ENCODE data around the gene ADGRG6. TPM values are rescaled to one million over a fixed set of nuclear protein-coding genes. Genes with fewer than 3 reads are reported as not detected.

ADGRG6 gene
- total and polyA plus RNA-seq, 2 donors (not counting 3 experiments of a cell fraction or from before 2014, with no cell fraction given), result 99.3 to 166 TPM

DNA sequence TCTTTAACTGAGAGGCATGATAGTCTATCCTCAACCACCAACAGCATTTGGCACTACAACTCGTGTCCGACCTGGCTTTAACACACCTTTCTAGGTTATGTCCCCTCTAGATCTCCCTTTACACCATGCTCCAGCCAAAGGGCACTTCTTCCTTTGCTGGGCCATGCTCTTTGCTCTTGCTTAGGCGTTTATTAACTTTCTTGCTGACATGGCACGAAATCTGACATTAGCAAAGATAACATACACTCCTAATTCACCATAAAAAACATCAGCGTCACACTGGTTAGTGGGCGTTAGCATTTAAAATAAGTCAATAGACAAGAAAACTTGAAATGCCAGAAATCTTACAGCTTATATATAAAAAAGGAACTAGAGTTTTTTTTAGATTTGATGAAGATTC lies 47.3 kb upstream of the ADGRG6 start:
- H3K4me2 ChIP-seq (ENCODE audit: insufficient read depth, low read length), result no peak overlapping the region
- no TSS peak for BruUV-seq (replicated peaks)
- H3K9ac ChIP-seq (replicated peaks; ENCODE audit: extremely low read depth, insufficient read depth, low read length), result no peak overlapping the region
- TF ChIP-seq POLR2A (IDR thresholded peaks at IDR 0.05; ENCODE audit: low read depth, low read length) (no peak), JUN (IDR thresholded peaks at IDR 0.05; ENCODE audit: borderline replicate concordance, insufficient read depth, insufficient read length, low read depth) (no peak), POLR2AphosphoS5 (IDR thresholded peaks at IDR 0.05; ENCODE audit: insufficient read depth, low read depth, low read length) (no peak), GATA2 (IDR thresholded peaks at IDR 0.05; ENCODE audit: insufficient read depth, insufficient read length, low read depth, low read length) (no peak), EZH2 (IDR thresholded peaks at IDR 0.05; ENCODE audit: borderline replicate concordance, low read depth, low read length, severe bottlenecking) (no peak), FOS (IDR thresholded peaks at IDR 0.05; ENCODE audit: borderline replicate concordance, insufficient read depth, low read length) (no peak), MYC (IDR thresholded peaks at IDR 0.05; ENCODE audit: low read depth, low read length) (no peak)
- TF ChIP-seq, protein P1, sequence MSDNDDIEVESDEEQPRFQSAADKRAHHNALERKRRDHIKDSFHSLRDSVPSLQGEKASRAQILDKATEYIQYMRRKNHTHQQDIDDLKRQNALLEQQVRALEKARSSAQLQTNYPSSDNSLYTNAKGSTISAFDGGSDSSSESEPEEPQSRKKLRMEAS (IDR thresholded peaks at IDR 0.05; ENCODE audit: insufficient read depth, insufficient read length), result no peak
- TF ChIP-seq, protein P2, sequence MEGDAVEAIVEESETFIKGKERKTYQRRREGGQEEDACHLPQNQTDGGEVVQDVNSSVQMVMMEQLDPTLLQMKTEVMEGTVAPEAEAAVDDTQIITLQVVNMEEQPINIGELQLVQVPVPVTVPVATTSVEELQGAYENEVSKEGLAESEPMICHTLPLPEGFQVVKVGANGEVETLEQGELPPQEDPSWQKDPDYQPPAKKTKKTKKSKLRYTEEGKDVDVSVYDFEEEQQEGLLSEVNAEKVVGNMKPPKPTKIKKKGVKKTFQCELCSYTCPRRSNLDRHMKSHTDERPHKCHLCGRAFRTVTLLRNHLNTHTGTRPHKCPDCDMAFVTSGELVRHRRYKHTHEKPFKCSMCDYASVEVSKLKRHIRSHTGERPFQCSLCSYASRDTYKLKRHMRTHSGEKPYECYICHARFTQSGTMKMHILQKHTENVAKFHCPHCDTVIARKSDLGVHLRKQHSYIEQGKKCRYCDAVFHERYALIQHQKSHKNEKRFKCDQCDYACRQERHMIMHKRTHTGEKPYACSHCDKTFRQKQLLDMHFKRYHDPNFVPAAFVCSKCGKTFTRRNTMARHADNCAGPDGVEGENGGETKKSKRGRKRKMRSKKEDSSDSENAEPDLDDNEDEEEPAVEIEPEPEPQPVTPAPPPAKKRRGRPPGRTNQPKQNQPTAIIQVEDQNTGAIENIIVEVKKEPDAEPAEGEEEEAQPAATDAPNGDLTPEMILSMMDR (IDR thresholded peaks at IDR 0.05; ENCODE audit: extremely low read depth in 1 of 2, insufficient read depth in 1 of 2, low read depth in 1 of 2, low read length in 2 of 2), result no peak
- FAIRE-seq (no peak), DNase-seq (ENCODE audit: low read depth, low spot score) (no peak)
- H3K4me1 ChIP-seq (ENCODE audit: control insufficient read depth, extremely low read depth, insufficient read depth, low read length), result no peaks in the 10 kb centered on the region
- ChIA-PET CTCF (interaction anchor here (1.1 to 2.2 kb wide), 2 partner anchors 22 to 220 kb away, joined by 3 to 7 read pairs; no protein-coding TSS in a partner anchor), POLR2A (no interaction called here)
- no peaks in the 10 kb centered on the region for H3K79me2 ChIP-seq (ENCODE audit: control insufficient read depth, insufficient read depth, low read length)
- no peaks in the 10 kb centered on the region for H4K20me1 ChIP-seq (replicated peaks; ENCODE audit: control insufficient read depth, extremely low read depth, insufficient read depth, low read length)
- no peak overlapping the region for H2AFZ ChIP-seq (ENCODE audit: low read depth, low read length)
- H3K9me1 ChIP-seq (replicated peaks; ENCODE audit: control insufficient read depth, extremely low read depth, insufficient read depth, low read length), result no peaks in the 10 kb centered on the region
- dilution Hi-C loops (cut with MboI; ENCODE audit: extremely low pct_ligation_motif_present, low sequenced_read_pairs) (no loop called here), intact Hi-C loops (cut with micrococcal nuclease) (no loop called here)
- H3K9me3 ChIP-seq (replicated peaks; ENCODE audit: control insufficient read depth, insufficient read depth, low read length), result no peaks in the 10 kb centered on the region
- no peaks in the 10 kb centered on the region for H3K27me3 ChIP-seq (ENCODE audit: control insufficient read depth in 2 of 2, insufficient read depth in 2 of 2, low read length in 2 of 2)
- H3K27ac ChIP-seq (ENCODE audit: insufficient read depth, low read depth, low read length), result no peak overlapping the region
- no peak overlapping the region for H3K4me3 ChIP-seq (replicated peaks in 1 of 3; ENCODE audit: insufficient read depth in 1 of 3, low read depth in 1 of 3, low read length in 3 of 3)
- H3K36me3 ChIP-seq (ENCODE audit: control insufficient read depth in 2 of 2, extremely low read depth in 1 of 2, insufficient read depth in 2 of 2, low read length in 2 of 2), result no peaks in the 10 kb centered on the region

Data from endothelial cell of umbilical vein (primary cell).